ENCODE data around the gene TMA7B.

Gene TMA7B

DNA sequence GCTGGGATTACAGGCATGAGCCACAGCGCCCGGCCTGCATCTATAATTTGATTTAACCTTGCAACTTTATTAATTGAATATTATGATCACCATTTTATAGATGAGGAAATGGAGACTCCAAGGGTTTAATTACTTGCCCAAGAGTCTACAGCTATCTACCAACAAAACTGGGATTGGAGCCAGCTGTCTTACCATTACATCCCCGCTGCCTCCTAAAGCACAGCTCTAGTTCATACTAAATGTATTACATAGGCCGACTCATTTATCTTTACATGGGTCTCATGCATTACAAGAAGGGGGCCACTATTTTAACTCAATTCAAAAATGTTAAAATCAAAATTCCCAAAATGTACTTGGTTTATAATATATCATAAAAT lies 14.1 kb upstream of the TMA7B start:
- H3K4ac ChIP-seq (ENCODE audit: low read depth in 1 of 2, low read length in 2 of 2), result no peak overlapping the region
- H2BK12ac ChIP-seq (ENCODE audit: low read length in 2 of 2), result no peak overlapping the region
- H2AK5ac ChIP-seq (ENCODE audit: low read length, severe bottlenecking), result no peak overlapping the region
- H2BK5ac ChIP-seq (ENCODE audit: low read depth, low read length, poor library complexity, severe bottlenecking), result no peak overlapping the region
- H3K23ac ChIP-seq (ENCODE audit: low read length in 2 of 2), result no peak overlapping the region
- no peaks in the 10 kb centered on the region for H3K9me3 ChIP-seq (ENCODE audit: control insufficient read depth, low read length)
- H2AFZ ChIP-seq (ENCODE audit: low read depth, low read length), result no peak overlapping the region
- H3K27ac ChIP-seq (ENCODE audit: low read length, poor library complexity, severe bottlenecking), result no peak overlapping the region
- no peaks in the 10 kb centered on the region for H3K36me3 ChIP-seq (ENCODE audit: control insufficient read depth in 1 of 2, insufficient read depth in 2 of 2, low read depth in 1 of 2, low read length in 2 of 2)
- H3K4me2 ChIP-seq (ENCODE audit: low read length, poor library complexity, severe bottlenecking), result no peak overlapping the region
- H2BK120ac ChIP-seq (ENCODE audit: low read depth, low read length), result no peak overlapping the region
- no peak overlapping the region for H4K91ac ChIP-seq (ENCODE audit: low read length)
- peaks cover 13 to 36% of the 10 kb centered on the region in 2 experiments for H3K27me3 ChIP-seq (ENCODE audit: control insufficient read depth in 1 of 2, insufficient read depth in 1 of 2, low read length in 2 of 2)
- H3K4me3 ChIP-seq (ENCODE audit: insufficient read depth in 1 of 2, low read depth in 1 of 2, low read length in 2 of 2), result no peak overlapping the region
- no peak overlapping the region for H4K8ac ChIP-seq (ENCODE audit: low read length)
- no peak overlapping the region for H2BK15ac ChIP-seq (ENCODE audit: low read depth, poor library complexity, severe bottlenecking)
- 100% methylated on average over 1 of the region's 4 CpGs for WGBS
- H3K79me1 ChIP-seq (replicated peaks; ENCODE audit: low read length, poor library complexity, severe bottlenecking), result no peaks in the 10 kb centered on the region
- no peak for DNase-seq
- H3K4me1 ChIP-seq (ENCODE audit: control insufficient read depth, insufficient read depth, low read depth, low read length), result peaks cover 2% of the 10 kb centered on the region
- H3K9ac ChIP-seq (ENCODE audit: low read length), result no peak overlapping the region
- H3K14ac ChIP-seq (ENCODE audit: low read length in 2 of 2), result no peak overlapping the region
- no peak overlapping the region for H3K18ac ChIP-seq (ENCODE audit: low read depth in 1 of 2, low read length in 2 of 2)

DNA sequence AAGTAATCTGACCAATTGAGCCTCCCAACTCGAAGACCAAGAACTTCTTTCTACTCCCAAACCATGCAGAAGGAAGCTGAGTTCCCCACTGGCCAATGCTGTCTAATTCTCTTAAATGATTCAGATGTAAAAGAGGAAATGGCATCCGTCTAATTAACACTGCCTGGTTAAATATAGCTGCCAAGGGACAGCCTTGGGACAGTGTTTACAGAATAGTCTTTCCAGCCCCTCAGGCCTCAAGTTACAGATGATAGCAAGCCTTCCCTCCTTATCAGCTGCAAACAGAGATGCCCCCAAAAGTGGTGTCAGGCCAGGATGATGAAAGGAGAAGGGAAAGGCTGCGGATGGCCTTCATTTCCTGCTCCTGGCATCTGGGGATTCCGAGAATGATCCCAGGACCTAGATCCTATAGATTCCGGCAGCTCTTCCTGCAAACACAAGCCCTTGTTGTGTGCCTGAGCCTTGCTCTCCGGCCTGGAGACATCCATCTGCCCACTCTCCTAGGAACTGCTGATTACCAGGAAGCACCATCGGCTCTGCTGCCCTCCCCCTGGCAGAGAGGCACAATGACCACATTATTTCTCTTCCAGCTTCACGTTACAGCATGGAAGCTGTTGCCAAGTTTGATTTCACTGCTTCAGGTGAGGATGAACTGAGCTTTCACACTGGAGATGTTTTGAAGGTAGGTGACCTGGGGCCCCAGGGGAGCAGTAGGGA lies 13.5 kb upstream of the TMA7B start:
- H2AFZ ChIP-seq (ENCODE audit: low read depth, low read length), result no peak overlapping the region
- H3K23ac ChIP-seq (ENCODE audit: low read length in 2 of 2), result no peak overlapping the region
- H3K27me3 ChIP-seq (ENCODE audit: control insufficient read depth in 1 of 2, insufficient read depth in 1 of 2, low read length in 2 of 2), result peaks cover 13 to 36% of the 10 kb centered on the region in 2 experiments
- H2AK5ac ChIP-seq (ENCODE audit: low read length, severe bottlenecking), result no peak overlapping the region
- no peaks in the 10 kb centered on the region for H3K79me1 ChIP-seq (replicated peaks; ENCODE audit: low read length, poor library complexity, severe bottlenecking)
- H4K91ac ChIP-seq (ENCODE audit: low read length), result no peak overlapping the region
- H3K27ac ChIP-seq (ENCODE audit: low read length, poor library complexity, severe bottlenecking), result no peak overlapping the region
- H3K4me3 ChIP-seq (ENCODE audit: insufficient read depth in 1 of 2, low read depth in 1 of 2, low read length in 2 of 2), result no peak overlapping the region
- no peak overlapping the region for H2BK120ac ChIP-seq (ENCODE audit: low read depth, low read length)
- no peak overlapping the region for H2BK12ac ChIP-seq (ENCODE audit: low read length in 2 of 2)
- H3K14ac ChIP-seq (ENCODE audit: low read length in 2 of 2), result no peak overlapping the region
- peak overlapping the region in 1 of 2 experiments; percentile 71 for H3K18ac ChIP-seq (ENCODE audit: low read depth in 1 of 2, low read length in 2 of 2)
- no peak overlapping the region for H3K4me2 ChIP-seq (ENCODE audit: low read length, poor library complexity, severe bottlenecking)
- DNase-seq, result no peak
- no peak overlapping the region for H2BK5ac ChIP-seq (ENCODE audit: low read depth, low read length, poor library complexity, severe bottlenecking)
- peaks cover 2% of the 10 kb centered on the region for H3K4me1 ChIP-seq (ENCODE audit: control insufficient read depth, insufficient read depth, low read depth, low read length)
- peak overlapping the region; percentile 7 for H4K8ac ChIP-seq (ENCODE audit: low read length)
- H3K9ac ChIP-seq (ENCODE audit: low read length), result no peak overlapping the region
- 24% methylated on average over 7 of the region's 8 CpGs for WGBS
- H3K9me3 ChIP-seq (ENCODE audit: control insufficient read depth, low read length), result no peaks in the 10 kb centered on the region
- no peaks in the 10 kb centered on the region for H3K36me3 ChIP-seq (ENCODE audit: control insufficient read depth in 1 of 2, insufficient read depth in 2 of 2, low read depth in 1 of 2, low read length in 2 of 2)
- H3K4ac ChIP-seq (ENCODE audit: low read depth in 1 of 2, low read length in 2 of 2), result no peak overlapping the region
- H2BK15ac ChIP-seq (ENCODE audit: low read depth, poor library complexity, severe bottlenecking), result peak overlapping the region; percentile 44

DNA sequence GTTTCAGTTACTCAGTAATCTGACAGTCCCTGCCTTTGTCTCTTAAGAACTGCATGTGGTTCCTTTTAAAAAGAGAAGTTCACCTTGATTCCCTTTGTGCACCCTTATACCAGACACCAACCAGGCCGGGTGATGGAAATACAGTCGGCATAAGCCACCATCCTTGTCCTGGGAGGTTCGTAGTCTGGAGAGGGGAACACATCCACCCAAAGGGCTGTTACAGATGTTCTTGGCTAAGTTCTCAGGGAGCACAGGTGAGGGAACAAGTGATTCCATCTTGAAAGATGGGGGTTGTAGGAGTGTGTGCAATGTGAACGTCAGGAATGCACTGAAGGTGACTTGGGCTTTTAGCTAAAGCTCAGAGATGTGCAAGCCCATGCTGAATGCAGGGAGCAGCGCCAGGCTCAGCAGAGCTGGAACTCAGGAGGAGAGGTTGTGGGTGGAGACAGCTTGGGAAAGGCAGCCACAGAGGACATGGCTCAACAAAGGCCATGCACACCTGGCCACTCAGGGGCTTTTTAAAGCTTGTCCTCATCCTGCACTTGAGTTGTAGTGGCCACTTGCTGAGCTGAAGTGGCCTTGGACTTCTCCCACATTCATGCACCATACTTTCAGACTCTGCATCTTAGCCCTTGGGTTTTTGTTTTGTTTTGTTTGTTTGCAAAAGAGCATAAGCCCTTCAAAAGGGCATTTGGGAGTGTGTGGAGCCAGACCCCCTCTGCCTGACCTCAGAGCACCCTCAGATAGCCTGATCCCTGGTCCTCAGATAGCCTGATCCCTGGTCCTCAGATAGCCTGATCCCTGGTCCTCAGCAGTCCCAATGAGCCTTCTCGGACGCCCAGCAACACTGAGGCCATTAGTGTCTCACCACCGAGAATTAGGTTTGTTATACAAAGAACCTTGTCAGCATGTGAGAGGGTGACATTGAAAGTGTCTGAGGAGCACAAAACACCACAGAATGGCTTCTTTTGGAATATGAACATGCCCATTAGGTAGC lies 12.7 kb upstream of the TMA7B start:
- no peak overlapping the region for H2BK15ac ChIP-seq (ENCODE audit: low read depth, poor library complexity, severe bottlenecking)

More for the DNA sequence above, 12.7 kb upstream of the TMA7B start:
- H2AK5ac ChIP-seq (ENCODE audit: low read length, severe bottlenecking), result no peak overlapping the region
- H3K27me3 ChIP-seq (ENCODE audit: control insufficient read depth in 1 of 2, insufficient read depth in 1 of 2, low read length in 2 of 2), result peaks cover 13 to 35% of the 10 kb centered on the region in 2 experiments
- H3K18ac ChIP-seq (ENCODE audit: low read depth in 1 of 2, low read length in 2 of 2), result no peak overlapping the region
- no peak overlapping the region for H3K4me3 ChIP-seq (ENCODE audit: insufficient read depth in 1 of 2, low read depth in 1 of 2, low read length in 2 of 2)
- H3K4ac ChIP-seq (ENCODE audit: low read depth in 1 of 2, low read length in 2 of 2), result no peak overlapping the region
- H3K9me3 ChIP-seq (ENCODE audit: control insufficient read depth, low read length), result no peaks in the 10 kb centered on the region
- no peaks in the 10 kb centered on the region for H3K79me1 ChIP-seq (replicated peaks; ENCODE audit: low read length, poor library complexity, severe bottlenecking)
- peak overlapping the region in 1 of 2 experiments; percentile 49 for H2BK12ac ChIP-seq (ENCODE audit: low read length in 2 of 2)
- H2BK120ac ChIP-seq (ENCODE audit: low read depth, low read length), result no peak overlapping the region
- 84% methylated on average over 8 of the region's 8 CpGs for WGBS
- H3K4me2 ChIP-seq (ENCODE audit: low read length, poor library complexity, severe bottlenecking), result no peak overlapping the region
- H4K8ac ChIP-seq (ENCODE audit: low read length), result no peak overlapping the region
- H3K4me1 ChIP-seq (ENCODE audit: control insufficient read depth, insufficient read depth, low read depth, low read length), result peaks cover 2% of the 10 kb centered on the region
- no peak overlapping the region for H4K91ac ChIP-seq (ENCODE audit: low read length)
- no peaks in the 10 kb centered on the region for H3K36me3 ChIP-seq (ENCODE audit: control insufficient read depth in 1 of 2, insufficient read depth in 2 of 2, low read depth in 1 of 2, low read length in 2 of 2)
- H2AFZ ChIP-seq (ENCODE audit: low read depth, low read length), result no peak overlapping the region
- DNase-seq, result no peak
- H3K23ac ChIP-seq (ENCODE audit: low read length in 2 of 2), result no peak overlapping the region
- H3K9ac ChIP-seq (ENCODE audit: low read length), result no peak overlapping the region
- H3K27ac ChIP-seq (ENCODE audit: low read length, poor library complexity, severe bottlenecking), result no peak overlapping the region
- H2BK5ac ChIP-seq (ENCODE audit: low read depth, low read length, poor library complexity, severe bottlenecking), result no peak overlapping the region
- no peak overlapping the region for H3K14ac ChIP-seq (ENCODE audit: low read length in 2 of 2)
